Activated CD8-positive, alpha-beta T cell treated with anti-CD3 and anti-CD28 coated beads for 36 hours (primary cell): Measurements from ENCODE around the gene SFTPB. TPM values are rescaled to one million over a fixed set of nuclear protein-coding genes. Genes with fewer than 3 reads are reported as not detected.

Experiments used
- ATAC-seq: fragments of 200-7000 bp; cut with Tn5 transposase; one replicate; pipeline ENCODE4 v1.10.0; 2021; ENCODE audit warnings: mild to moderate bottlenecking, moderate library complexity
- CTCF ChIA-PET: fragments of 350-600 bp; sonication (Branson Sonifier 250); formaldehyde crosslinking; loops from one replicate; lab custom pipeline; 2021; ENCODE audit warnings: antibody characterized with exemption; lab: Charles Lee
- POLR2A ChIA-PET: fragments of 350-600 bp; sonication (Branson Sonifier 250); formaldehyde crosslinking; loops from one replicate; lab custom pipeline; 2021; ENCODE audit warnings: antibody characterized with exemption; lab: Charles Lee
- DNase-seq: peaks from one replicate; pipeline ENCODE4 v3.0.0-alpha.2; 2020
- H3K27ac Mint-ChIP-seq: one replicate; pipeline ENCODE4 v1.8.0; 2021; ENCODE audit warnings: mild to moderate bottlenecking, mixed read lengths
- H3K27me3 Mint-ChIP-seq: one replicate; pipeline ENCODE4 v1.8.0; 2021; ENCODE audit warnings: mixed read lengths
- H3K36me3 Mint-ChIP-seq: one replicate; pipeline ENCODE4 v1.8.0; 2021; ENCODE audit warnings: low read depth, mixed read lengths
- H3K4me1 Mint-ChIP-seq: one replicate; pipeline ENCODE4 v1.8.0; 2021; ENCODE audit warnings: low read depth, mixed read lengths
- H3K4me3 Mint-ChIP-seq: one replicate; pipeline ENCODE4 v1.8.0; 2021; ENCODE audit warnings: mild to moderate bottlenecking, moderate library complexity, mixed read lengths
- H3K9me3 Mint-ChIP-seq: one replicate; pipeline ENCODE4 v1.8.0; 2021; ENCODE audit warnings: mixed read lengths
- intact Hi-C: fragments of 100-400 bp; cut with micrococcal nuclease; formaldehyde crosslinking; loops from one replicate; pipeline ENCODE4 v1.10.0; 2022
- total RNA-seq, 2 experiments: library from RNA; stranded (reverse); gene quantifications; one replicate each; pipeline ENCODE4 v1.2.3, GENCODE V29; 2021
- TF ChIP-seq, protein P1 (sequence below): fragments of 200-600 bp; IDR thresholded peaks from one replicate; pipeline ENCODE4 v1.8.0; 2022; ENCODE audit warnings: antibody characterized with exemption, mild to moderate bottlenecking

Gene SFTPB
- total RNA-seq, 2 experiments from 2014 or later: not detected

DNA sequence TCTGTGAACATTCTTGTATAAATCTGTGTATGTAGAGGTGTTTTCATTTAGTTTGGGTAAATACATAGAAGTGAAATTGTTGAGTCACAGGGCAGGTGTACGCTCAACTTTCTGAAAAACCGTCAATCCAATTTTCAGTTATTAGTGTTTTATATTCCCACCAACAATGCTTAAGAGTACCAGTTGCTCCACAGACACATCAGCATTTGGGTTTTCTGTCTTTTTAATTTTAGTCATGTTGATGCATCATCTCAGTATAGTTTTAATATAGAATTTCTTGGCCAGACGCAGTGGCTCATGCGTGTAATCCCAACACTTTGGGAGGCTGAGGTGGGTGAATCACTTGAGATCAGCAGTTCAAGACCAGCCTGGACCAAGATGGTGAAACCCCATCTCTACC is 22.9 kb upstream of the SFTPB start:
- Mint-ChIP-seq H3K9me3 (no peaks in the 10 kb centered on the region), H3K4me1 (peaks cover 11% of the 10 kb centered on the region), H3K36me3 (no peaks in the 10 kb centered on the region), H3K27me3 (peaks cover 2% of the 10 kb centered on the region), H3K27ac (no peak overlapping the region), H3K4me3 (no peak overlapping the region)
- ATAC-seq (no peak), DNase-seq (no peak)
- intact Hi-C loops: no loop called here
- CTCF ChIA-PET: no interaction called here
- TF ChIP-seq, protein P1, sequence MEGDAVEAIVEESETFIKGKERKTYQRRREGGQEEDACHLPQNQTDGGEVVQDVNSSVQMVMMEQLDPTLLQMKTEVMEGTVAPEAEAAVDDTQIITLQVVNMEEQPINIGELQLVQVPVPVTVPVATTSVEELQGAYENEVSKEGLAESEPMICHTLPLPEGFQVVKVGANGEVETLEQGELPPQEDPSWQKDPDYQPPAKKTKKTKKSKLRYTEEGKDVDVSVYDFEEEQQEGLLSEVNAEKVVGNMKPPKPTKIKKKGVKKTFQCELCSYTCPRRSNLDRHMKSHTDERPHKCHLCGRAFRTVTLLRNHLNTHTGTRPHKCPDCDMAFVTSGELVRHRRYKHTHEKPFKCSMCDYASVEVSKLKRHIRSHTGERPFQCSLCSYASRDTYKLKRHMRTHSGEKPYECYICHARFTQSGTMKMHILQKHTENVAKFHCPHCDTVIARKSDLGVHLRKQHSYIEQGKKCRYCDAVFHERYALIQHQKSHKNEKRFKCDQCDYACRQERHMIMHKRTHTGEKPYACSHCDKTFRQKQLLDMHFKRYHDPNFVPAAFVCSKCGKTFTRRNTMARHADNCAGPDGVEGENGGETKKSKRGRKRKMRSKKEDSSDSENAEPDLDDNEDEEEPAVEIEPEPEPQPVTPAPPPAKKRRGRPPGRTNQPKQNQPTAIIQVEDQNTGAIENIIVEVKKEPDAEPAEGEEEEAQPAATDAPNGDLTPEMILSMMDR: no peak
- POLR2A ChIA-PET: no interaction called here

DNA sequence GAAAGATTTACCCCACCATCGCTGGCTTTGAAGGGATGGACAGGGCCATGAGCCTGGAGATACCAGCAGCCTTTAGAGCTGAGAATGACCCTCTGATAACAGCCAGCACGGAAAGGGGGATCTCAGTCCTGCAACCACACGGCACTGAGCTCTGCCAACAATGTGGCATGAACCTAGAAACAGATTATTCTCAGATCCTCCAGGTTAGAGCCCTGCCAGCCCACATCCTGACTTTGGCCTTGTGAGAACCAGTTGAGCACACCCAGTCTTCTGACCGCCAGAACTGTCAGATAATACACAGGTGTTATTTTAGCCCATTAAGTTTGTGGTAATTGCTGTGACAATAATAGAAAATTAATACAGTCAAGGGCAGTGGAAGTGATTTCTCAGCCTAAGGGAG is 16.8 kb upstream of the SFTPB start:
- Mint-ChIP-seq H3K36me3 (no peaks in the 10 kb centered on the region), H3K27ac (no peak overlapping the region), H3K4me3 (no peak overlapping the region), H3K4me1 (peaks cover 12% of the 10 kb centered on the region), H3K27me3 (peaks cover 2% of the 10 kb centered on the region), H3K9me3 (no peaks in the 10 kb centered on the region)
- POLR2A ChIA-PET: no interaction called here
- TF ChIP-seq, protein P1: no peak
- ATAC-seq: no peak
- intact Hi-C loops: no loop called here
- DNase-seq: no peak
- CTCF ChIA-PET: interaction anchor here (1.1 to 9.7 kb wide), 3 partner anchors 12 to 129 kb away, joined by 3 to 134 read pairs (median 5); no protein-coding TSS in a partner anchor

DNA sequence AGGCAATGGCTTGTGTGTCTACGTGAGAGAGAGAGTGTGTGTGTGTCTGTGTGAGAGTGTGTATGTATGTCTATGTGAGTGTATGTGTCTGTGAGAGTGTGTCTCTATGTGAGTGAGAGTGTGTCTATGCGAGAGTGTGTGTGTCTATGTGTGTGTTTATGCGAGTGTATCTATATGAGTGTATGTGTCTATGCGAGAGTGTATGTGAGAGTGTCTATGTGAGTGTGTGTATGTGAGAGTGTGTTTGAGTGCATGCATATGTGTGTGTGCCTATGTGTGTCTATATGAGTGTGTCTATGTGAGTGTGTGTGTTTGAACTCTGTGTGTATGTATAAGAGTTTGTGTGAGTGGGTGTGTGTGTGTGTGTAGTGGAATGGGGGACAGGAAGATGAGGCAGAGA is 16.4 kb upstream of the SFTPB start:
- no peak overlapping the region for H3K4me3 Mint-ChIP-seq
- ChIA-PET POLR2A (no interaction called here), CTCF (interaction anchor here (1.1 to 9.7 kb wide), 3 partner anchors 23 to 497 kb away, joined by 3 to 134 read pairs (median 3); no protein-coding TSS in a partner anchor)
- ATAC-seq: peak; percentile 19
- H3K36me3 Mint-ChIP-seq: no peaks in the 10 kb centered on the region
- peaks cover 12% of the 10 kb centered on the region for H3K4me1 Mint-ChIP-seq
- TF ChIP-seq, protein P1: no peak
- no peaks in the 10 kb centered on the region for H3K9me3 Mint-ChIP-seq
- DNase-seq: no peak
- H3K27ac Mint-ChIP-seq: no peak overlapping the region
- peaks cover 2% of the 10 kb centered on the region for H3K27me3 Mint-ChIP-seq
- intact Hi-C loops: no loop called here

DNA sequence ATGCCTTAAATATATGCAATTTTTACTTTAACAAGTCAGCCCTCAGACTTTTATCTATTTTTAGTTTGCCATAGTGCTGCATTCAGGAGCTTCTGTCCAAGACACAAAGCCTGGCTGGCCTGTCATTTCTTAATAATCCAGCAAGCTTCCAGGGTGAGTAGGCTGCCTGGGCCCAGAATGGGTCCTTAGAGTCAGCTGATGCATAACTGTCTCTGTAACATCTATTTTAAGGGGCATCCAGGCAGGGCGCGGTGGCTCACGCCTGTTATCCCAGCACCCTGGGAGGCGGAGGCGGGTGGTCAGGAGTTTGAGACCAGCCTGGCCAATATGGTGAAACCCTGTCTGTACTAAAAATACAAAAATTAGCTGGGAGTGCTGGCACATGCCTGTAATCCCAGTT is 14.4 kb upstream of the SFTPB start:
- Mint-ChIP-seq H3K9me3 (no peaks in the 10 kb centered on the region), H3K4me3 (no peak overlapping the region), H3K27me3 (peaks cover 2% of the 10 kb centered on the region), H3K36me3 (no peaks in the 10 kb centered on the region), H3K4me1 (peaks cover 15% of the 10 kb centered on the region), H3K27ac (no peak overlapping the region)
- ATAC-seq: no peak
- ChIA-PET POLR2A (no interaction called here), CTCF (interaction anchor here (1.5 to 9.7 kb wide), 3 partner anchors 25 to 132 kb away, joined by 3 to 134 read pairs (median 3); no protein-coding TSS in a partner anchor)
- intact Hi-C loops: no loop called here
- no peak for DNase-seq
- TF ChIP-seq, protein P1: no peak

DNA sequence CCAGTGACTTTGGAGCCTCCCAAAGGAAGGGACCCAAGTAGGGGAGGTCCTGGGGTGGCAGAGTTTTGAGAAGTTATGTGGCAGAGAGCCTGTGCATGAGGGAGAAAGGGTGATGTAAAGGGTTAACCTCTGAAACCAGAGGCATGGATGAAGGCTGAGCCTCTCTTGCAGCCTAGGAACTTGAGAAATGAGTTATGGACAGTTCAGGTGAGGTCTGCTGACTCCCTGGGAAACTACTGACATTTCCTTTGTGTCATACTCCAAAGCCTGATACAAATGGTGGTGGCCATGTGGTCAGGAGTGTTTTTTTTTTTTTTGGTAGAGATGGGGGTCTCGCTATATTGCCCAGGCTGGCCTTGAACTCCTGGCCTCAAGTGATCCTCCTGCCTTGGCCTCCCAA is 13.8 kb upstream of the SFTPB start:
- TF ChIP-seq, protein P1: no peak
- Mint-ChIP-seq H3K27ac (peak overlapping the region; percentile 37), H3K4me1 (peaks cover 15% of the 10 kb centered on the region), H3K36me3 (no peaks in the 10 kb centered on the region), H3K27me3 (peaks cover 2% of the 10 kb centered on the region), H3K9me3 (no peaks in the 10 kb centered on the region), H3K4me3 (peak overlapping the region; percentile 39)
- no peak for DNase-seq
- POLR2A ChIA-PET: interaction anchor here (0.9 kb wide), 1 partner anchor 12 kb away, joined by 3 read pairs; the partner anchor contains the start of gene GNLY
- no peak for ATAC-seq
- CTCF ChIA-PET: interaction anchor here (1.0 to 9.7 kb wide), 3 partner anchors 25 to 132 kb away, joined by 3 to 134 read pairs (median 3); no protein-coding TSS in a partner anchor
- intact Hi-C loops: loop anchor here (2.0 kb wide), 1 partner anchor 25 kb away; no protein-coding TSS in a partner anchor
